IPS-20b (cell line): ENCODE data around the gene SCAI.

Source experiments
- H3K27ac ChIP-seq: one replicate; pipeline ENCODE4 v1.5.1; 2013; ENCODE audit warnings: low read length
- H3K27me3 ChIP-seq: 2 replicates; pipeline ENCODE4 v1.6.1; 2013; ENCODE audit warnings: mild to moderate bottlenecking, low read length, inconsistent platforms; ENCODE audit not compliant: insufficient read depth
- H3K36me3 ChIP-seq: 2 replicates; pipeline ENCODE4 v1.6.1; 2013; ENCODE audit warnings: low read depth, mild to moderate bottlenecking, inconsistent platforms, low read length, moderate library complexity; ENCODE audit not compliant: insufficient read depth
- H3K4me1 ChIP-seq: 2 replicates; pipeline ENCODE4 v1.6.1; 2013; ENCODE audit warnings: mild to moderate bottlenecking, control low read depth, inconsistent platforms, low read length, moderate library complexity; ENCODE audit not compliant: insufficient read depth
- H3K4me3 ChIP-seq: 2 replicates; pipeline ENCODE4 v1.5.1; 2013; ENCODE audit warnings: mild to moderate bottlenecking, low read length, inconsistent platforms
- H3K9ac ChIP-seq: 2 replicates; pipeline ENCODE4 v1.6.1; 2013; ENCODE audit warnings: low read depth, mild to moderate bottlenecking, inconsistent platforms, low read length, moderate library complexity
- H3K9me3 ChIP-seq: 2 replicates; pipeline ENCODE4 v1.6.1; 2013; ENCODE audit warnings: mild to moderate bottlenecking, low read depth, low read length, inconsistent platforms; ENCODE audit not compliant: insufficient read depth

The SCAI gene

DNA sequence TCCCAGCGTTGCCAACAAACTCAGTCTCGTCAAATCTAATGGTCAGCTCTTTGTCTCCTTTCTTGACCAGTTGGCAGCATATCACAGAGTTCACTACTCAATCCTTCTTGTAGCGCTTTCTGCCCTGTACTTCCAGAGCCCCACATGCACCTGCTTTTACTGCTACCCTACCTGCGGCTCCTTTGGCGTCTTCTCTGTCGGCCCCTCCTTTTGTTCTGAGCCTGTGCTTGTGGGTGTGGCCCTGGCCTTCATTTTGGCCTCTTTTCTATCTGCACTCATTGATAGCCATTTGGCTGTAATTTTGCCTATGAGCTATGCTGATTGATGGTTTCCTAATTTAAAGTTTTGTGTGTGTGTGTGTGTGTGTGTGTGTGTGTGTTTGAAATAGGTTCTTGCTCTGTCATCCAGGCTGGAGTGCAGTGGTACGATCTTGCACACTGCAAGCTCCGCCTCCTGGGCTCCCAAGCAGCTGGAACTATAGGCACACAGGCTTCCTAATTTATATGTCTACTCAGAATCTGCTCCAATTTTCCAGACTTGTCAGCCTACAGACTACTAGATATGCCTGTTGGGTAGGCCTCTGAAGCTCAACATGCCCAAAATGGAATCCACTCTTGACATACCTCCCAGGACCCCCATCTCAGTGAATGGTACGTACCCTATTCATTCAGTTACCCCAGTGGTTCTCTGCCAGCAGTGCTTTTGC is 249.1 kb downstream of the SCAI start:
- Histone ChIP-seq H3K9me3 (no peaks in the 10 kb centered on the region), H3K27ac (no peak overlapping the region), H3K4me1 (no peaks in the 10 kb centered on the region; the same call in 1 of the 2 replicates), H3K4me3 (no peak overlapping the region), H3K9ac (no peak overlapping the region), H3K27me3 (no peaks in the 10 kb centered on the region), H3K36me3 (peaks cover 14% of the 10 kb centered on the region)
